Astrocyte (in vitro differentiated cells and primary cell): Measurements from ENCODE around the gene DIRAS1.

Experiments used
- EZH2 ChIP-seq: IDR thresholded peaks from 2 replicates; pipeline ENCODE4 v1.6.1; 2012; ENCODE audit warnings: mild to moderate bottlenecking, low read length, inconsistent platforms; ENCODE audit not compliant: insufficient read depth
- TF ChIP-seq, protein P1 (sequence below): IDR thresholded peaks from 2 replicates; pipeline ENCODE4 v1.5.1; 2011; ENCODE audit warnings: low read depth, mild to moderate bottlenecking, inconsistent platforms, low read length, moderate library complexity; ENCODE audit not compliant: insufficient read depth

DNA sequence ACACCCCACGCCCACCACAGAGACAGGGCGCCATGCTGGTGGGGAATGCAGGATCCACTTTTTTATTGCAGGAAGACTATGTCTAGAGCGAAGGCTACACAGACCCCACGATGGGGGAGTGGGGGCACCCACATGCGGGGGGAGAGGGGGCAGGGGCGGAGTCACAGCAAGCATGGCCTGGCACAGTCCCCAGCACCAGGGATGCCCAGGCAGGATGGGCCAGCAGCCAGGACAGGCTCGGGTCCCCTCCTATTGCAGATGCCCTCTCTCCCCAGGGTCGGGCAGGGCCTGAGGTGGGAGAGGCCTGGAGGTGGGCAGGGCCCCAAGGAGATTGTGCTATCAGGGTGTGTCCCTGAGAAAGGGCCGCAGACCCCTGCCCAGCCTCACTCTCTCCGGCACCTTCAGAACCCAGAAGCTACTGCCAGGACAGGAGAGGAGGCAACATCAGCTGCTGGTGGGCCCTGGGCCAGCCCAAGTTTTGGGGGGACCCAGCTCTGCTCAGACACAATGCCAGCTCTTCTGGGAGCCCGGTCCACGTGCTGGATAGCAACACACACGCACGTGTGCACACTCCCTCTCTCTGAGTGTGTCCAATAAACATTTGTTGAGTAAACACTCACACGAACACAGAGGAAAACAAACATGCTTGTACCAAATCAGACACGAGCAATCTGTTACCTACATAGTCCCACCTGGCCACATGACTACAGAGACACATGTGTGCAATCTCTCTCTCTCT is 6.5 kb downstream of the DIRAS1 start:
- TF ChIP-seq, protein P1, sequence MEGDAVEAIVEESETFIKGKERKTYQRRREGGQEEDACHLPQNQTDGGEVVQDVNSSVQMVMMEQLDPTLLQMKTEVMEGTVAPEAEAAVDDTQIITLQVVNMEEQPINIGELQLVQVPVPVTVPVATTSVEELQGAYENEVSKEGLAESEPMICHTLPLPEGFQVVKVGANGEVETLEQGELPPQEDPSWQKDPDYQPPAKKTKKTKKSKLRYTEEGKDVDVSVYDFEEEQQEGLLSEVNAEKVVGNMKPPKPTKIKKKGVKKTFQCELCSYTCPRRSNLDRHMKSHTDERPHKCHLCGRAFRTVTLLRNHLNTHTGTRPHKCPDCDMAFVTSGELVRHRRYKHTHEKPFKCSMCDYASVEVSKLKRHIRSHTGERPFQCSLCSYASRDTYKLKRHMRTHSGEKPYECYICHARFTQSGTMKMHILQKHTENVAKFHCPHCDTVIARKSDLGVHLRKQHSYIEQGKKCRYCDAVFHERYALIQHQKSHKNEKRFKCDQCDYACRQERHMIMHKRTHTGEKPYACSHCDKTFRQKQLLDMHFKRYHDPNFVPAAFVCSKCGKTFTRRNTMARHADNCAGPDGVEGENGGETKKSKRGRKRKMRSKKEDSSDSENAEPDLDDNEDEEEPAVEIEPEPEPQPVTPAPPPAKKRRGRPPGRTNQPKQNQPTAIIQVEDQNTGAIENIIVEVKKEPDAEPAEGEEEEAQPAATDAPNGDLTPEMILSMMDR = no peak
- TF ChIP-seq EZH2 = no peak
